NCI-H345 treated with DMSO at 0.1 percent for 48 hours (cell line): ENCODE data around the gene PPME1.

Experiments used
- DNase-seq: peaks from one replicate; lab custom pipeline; 2025; ENCODE audit not compliant: unreplicated experiment; lab: John Stamatoyannopoulos, UW

Gene PPME1

DNA sequence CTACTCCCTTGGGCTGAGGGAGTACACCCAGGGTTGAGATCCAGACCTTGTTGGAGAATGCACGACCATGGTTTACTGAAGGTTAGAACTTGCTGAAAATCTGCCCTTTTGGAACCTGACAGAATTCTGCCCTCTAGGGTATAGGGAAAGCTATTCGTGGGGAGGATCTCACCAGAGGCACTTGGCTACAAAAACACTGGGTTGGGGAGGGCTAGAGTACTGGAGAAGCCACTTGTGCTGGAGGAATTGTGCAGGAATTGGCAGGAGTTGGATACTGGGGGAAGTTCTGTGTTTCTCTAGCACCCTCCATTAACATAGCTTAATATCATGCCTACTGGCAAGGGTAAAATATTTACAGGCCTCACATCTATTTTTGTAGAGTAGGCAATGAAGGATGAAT is 55.8 kb downstream of the PPME1 start:
- DNase-seq, result no peak

DNA sequence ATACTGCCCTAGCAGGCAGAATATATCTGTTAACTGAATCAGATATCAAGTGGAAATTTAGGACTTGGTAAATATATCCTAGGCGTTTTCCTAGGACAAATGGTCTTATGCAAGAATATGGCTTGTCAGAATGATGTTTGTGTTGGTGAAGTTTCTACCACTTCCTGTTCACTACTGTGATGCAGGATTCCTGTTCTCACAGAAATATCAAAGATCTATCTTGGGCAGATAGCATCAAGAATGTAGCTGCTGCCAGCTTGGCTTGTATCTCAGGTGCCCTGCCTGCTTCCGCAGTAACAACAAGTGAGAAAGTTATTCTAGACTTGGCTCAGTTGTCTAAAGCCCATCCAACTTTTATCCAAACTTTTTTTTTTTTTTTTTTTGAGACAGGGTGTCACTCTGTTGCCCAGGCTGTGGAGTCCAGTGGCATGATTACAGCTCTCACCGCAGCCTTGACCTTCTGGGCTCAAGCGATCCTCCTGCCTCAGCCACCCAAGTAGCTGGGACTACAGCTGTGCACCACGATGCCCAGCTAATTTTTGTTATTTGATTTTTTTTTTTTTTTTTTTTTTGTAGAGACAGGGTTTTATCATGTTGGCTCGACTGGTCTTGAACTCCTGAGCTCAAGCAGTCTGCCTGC is 61.3 kb downstream of the PPME1 start:
- no peak for DNase-seq

DNA sequence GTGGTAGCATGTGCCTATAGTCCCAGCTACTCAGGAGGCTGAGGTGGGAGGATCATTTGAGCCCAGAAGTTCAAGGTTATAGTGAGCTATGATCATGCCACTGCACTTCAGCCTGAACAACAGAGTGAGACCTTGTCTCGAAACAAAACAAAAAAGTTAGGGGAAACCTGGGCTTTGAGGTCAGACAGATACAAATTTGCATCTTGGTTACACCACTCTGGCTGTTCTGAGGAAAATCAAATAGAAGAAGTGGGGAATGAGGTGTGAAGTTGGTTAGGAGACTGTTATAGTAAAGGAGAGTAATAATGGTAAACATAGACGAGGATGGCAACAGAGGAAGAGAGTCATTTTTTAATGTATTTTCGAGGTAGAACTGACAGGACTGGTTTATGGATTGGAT is 62.6 kb downstream of the PPME1 start:
- no peak for DNase-seq

DNA sequence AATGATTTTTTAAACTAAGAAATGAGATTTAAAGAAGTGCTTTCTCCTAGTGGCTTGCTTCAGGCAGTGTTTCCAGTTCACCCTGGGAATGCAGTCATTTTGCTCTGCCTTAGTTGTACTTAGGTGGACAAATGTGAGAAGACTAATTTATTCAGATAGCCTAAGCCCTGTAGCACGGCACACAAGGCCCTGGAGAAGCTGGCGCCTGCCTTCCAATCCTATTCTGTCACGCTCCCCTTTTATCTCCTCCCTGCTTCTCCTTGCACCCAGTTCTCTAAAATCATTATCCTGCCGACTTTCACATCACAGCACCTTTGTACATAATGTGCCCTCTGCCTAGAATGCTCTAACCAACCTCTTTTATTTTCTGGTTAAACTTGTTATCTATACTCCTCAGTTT is 64.0 kb downstream of the PPME1 start:
- DNase-seq, result no peak

DNA sequence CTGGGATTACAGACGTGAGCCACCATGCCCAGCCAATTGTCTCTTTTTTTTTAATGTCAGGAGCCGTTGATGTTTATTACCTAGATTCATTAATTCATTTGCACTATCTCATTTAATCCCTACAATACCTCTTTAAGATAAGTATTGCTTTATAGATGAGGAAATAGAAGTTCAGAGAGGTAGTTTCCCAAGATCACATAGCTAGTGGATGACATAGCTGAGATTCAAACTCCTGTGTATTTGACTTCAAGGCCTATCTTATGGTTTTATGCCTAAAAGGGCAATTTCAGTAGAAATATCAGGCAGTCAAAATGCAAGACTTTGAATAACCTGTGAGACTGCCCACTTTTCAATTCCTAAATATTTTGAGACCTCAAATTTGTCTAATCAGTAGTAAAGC is 66.5 kb downstream of the PPME1 start:
- DNase-seq, result no peak

DNA sequence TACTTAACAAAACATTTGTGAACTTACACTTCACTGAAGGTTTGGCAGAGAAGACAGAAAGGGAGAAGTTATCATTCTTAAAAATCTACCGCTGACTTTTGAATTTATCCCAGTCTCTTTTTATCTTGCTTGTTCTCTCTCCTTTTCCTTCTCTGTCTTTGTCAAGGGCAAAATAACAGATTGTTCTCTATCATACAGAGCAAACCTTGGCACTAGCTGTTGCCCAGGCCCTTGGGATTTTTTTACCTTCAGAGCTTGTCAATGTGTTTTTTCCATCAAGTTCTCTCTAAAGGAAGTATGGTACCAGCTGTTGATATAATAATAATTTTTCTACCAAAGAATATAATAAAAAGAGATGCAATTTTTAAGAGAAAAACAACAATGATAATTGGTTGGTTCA is 67.2 kb downstream of the PPME1 start:
- DNase-seq, result no peak

DNA sequence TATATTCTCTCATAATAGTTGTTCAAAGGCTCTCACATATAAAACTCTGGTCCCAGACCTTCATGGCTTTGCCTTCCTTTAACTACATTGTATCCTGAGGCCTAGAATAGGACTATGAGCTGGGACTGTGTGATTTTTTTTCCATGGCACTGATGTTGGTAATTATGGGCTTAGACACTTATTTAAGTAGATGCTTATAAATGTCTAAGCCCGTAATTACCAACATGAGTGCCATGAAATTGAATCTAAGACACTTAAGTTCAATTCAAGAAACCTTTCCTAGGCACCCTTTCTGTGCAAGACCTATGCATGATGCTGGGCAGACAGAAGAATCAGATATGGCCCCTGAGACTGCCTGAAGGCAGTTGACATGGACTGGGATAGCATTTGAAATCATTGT is 77.4 kb downstream of the PPME1 start:
- no peak for DNase-seq

DNA sequence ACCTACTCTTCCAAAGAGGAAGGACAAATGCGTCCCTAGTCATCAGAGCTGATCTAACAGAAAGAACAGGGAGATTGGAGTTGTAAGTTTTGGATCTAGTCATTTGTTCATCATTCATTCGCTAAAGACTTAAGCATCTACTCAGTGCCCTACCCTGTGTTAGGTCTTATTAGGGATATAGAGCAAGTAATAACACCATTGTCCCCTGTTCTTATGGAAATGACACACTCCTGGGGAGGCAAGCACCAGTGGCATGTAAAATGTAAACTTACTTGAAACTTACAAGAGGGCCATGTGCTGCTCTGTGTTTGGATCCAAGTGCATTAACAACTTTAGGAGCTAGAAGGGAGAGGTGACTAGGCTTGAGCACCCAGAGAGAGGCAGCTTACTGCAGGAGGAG is 78.4 kb downstream of the PPME1 start:
- no peak for DNase-seq

DNA sequence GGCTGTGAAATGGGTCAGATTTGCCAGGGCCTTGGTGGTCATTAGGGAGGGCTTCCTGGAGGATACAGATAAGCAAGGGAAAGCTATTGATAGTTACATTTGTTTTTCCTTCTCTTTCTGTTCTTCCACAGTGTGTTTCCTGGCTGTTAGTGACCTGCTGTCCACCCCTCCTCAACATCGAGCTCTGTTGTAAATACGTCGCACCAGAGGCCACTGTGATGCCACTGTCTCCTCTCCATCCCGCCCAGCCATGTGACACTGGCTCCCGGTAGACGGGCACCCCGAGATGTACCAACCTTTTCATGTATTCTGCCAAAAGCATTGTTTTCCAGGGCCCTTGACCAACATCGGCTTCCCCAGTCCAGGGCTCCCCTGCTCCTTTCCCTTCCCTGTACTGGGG is 82.3 kb downstream of the PPME1 start:
- DNase-seq, result no peak

DNA sequence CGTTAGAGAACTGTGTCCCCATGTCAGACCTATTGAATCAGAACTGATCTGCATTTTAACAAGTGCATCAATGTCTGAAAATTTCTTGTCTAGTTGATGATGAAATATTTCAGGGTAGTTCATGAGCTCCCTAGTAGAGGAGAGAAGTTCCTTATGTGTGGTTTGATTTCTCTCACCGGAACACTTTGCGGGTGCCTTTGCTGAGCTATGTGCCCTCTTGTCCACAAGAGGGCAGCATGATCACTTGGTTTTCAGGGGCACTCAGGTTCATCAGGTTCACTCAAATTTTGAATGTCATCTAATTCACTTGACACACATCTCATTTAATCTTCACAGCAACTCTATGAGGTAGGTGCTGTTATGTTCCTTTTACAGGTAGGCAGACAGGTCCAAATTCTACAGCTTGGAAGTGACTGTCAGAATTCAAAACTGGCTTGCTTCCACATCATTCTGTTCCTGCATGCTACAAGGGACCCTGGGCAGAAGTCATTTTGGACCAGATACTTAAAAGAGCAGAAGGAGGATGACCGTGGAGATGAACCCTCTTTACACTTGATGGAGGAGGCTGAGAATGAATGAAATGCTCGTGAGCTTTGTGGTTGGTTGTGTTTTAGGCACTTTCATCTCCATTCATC is 84.8 kb downstream of the PPME1 start:
- peak; percentile 65 for DNase-seq

DNA sequence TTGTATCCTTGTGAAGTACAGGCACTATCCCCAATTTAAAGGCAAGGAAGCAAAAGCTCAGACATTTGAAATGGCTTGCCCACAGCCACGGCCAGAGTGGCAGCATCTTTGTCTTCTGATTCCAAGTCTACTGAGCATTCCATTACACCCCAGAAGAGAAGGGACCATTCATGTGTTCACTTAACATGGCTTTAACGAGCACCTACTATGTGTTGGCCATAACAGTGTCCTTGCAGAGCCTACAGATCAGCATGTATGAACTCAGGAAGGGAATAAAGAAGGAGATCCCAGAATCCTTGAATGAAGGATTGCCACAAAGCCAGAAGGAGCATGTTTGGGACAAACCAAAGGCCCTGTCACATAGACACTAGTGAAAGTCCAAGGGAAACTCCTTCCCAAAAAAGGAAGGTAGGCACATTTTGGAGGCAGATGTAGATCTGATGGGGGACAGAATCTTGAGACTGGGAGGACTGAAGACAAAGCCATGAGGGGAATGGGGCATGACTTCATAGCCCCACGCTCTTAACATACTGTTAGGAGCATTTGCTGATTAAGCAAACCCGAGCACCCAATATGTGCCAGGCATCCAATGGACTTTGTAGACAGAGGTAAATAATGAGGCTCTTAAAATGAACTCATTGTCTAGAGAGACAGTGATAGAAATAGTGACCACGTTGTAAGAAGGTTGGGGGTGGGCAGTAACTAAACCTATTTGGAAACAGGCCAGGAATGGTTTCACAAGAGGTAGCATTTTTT is 85.5 kb downstream of the PPME1 start:
- DNase-seq, result no peak

DNA sequence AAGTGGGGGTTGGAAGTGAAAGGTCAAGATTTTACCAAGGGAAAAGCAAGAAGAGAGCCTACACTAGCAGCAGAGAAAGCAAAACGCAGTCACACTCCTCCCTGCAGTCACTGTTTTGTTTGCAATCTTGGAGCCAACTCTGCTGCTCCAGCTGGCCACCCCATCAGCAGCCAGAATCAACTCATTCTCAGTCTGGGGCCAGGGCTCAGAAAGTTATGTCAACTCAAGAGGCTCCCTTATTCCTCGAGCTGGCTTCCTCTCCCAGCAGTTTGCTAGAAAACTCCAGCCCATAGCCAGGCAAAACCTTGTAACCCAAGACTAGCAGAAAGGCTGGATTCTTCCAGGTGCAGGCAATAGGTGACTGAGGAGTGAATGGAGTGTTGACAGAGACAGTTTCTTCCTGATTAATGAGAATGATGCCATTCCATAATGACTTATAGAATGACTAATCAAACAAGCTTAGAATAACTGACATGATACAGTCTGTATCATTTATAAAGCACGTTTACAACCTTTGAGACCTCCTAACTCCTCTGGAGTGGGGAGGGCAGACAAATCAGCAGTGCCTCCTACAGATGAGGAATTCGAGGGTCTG is 87.0 kb downstream of the PPME1 start:
- no peak for DNase-seq

DNA sequence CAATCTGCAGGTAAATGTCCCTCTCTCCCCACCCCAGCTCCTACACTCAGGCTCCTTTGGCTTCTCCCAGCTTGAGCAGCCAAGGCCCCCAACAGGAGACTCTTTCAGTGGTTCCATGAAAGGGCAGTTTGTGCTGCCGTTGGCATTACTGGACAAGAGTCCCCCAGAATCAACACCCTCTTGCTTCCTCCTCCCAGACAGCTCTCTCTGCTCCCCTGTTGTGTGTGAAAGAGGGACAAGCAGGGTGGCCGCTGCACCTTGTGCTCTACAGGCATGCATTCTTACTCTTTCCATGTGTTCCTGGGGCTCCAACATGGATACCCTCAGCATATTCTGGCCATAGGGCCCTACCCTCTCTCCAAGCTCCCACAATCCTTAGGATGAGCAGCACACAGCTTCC is 91.6 kb downstream of the PPME1 start:
- DNase-seq, result no peak

DNA sequence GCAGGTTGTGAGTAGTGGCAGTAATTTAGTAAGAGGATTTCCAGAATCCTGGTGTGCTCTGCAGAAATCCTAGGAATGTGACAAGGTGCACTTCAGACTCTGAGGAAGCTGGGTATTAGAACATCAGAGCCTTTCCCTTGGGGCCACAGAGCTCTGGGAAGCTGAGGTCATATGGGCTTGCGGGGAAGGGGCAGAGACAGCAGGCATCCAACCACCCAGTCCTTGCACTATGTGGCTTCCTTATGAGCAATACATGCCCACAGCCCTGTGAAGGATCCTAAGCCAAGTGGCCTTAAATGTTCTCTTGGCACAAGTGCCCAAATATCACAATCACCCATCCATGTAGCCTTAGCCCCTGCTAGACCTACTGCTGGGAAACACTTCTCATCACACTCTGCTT is 94.2 kb downstream of the PPME1 start:
- DNase-seq, result no peak

DNA sequence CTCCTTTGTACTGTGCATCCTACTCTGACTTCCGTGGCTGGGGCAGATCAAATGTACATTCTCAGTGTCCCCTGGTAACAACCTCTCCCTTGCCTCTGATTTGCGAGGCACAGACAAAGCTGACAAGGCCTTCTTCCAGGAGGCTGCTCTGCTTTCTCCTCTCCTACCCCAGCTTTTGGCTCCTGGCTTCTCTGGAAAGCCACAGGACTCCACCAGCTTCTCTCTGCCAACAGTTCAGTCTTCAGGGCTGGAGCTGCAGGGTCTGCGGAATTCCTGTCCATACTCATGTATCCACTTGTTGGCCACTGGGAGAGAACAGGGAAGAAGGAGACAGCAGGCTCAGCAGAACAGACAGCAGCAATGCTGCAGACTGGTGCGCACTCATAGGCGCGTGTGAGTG is 95.9 kb downstream of the PPME1 start:
- no peak for DNase-seq

DNA sequence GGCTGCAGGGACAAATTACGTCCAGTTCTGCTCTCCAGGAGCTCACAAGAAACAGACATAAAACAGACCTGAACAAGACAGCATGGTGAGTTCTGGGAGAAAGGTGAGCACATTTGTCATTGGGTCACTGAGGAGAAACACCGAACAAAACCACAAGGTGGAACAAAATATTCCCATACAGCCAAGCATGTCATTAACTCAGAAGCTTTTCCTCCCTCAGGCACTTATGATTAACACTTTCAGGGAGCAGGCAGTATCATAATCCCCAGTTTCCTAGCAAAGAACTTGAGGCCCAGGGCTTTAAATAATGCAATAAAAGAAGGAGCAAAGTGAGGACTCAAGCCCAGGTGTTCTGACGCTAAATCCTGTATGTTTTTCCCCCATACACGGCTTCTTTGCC is 97.4 kb downstream of the PPME1 start:
- no peak for DNase-seq

DNA sequence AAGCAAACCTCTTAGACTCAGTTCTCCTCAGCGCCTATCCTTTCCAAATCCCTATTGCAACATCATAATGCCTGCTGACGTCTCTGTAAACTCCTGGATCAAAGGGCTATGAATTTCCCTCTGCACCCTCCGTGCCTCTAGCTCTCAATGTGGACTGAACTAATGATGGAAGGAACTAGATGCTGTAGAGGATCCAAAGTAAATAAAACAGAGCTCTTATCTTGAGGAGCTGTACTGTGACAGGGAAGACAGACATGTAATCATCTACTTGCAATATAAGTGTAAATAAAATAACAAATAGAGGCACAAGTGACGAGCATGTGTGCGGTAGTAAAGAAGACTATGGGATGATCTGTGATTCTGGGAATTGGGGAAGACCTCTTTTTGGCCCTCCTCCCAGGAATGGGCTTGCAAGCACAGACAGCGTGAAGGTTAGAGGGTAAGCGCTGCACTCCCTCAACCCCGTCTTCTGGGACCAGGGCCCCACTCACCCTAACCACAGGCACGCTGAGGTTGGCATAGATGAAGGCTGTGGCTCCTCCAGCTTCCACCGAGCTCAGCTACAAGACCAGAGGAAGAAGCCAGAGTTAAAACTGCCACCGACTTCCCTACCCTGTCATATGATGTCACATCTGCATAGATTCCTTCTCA is 98.2 kb downstream of the PPME1 start:
- no peak for DNase-seq

DNA sequence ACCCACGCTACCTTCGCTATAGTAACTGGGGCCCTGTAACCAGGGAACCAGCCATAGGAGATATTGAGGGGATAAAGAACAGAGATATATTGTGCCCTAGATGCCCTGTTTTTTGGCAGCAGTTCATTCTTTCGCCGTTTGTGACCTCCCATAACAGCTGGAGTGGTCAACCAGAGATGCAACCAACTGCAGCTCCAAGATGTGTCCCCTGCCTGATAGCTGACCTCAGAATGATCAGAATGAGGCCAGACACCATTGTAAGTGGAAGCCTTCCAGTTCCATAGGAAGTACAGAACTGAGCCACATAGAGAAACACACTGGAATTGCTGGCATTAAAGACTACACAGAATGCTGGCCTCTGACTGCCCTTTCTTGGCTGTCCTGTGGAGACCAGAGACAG is 101.2 kb downstream of the PPME1 start:
- DNase-seq, result no peak

DNA sequence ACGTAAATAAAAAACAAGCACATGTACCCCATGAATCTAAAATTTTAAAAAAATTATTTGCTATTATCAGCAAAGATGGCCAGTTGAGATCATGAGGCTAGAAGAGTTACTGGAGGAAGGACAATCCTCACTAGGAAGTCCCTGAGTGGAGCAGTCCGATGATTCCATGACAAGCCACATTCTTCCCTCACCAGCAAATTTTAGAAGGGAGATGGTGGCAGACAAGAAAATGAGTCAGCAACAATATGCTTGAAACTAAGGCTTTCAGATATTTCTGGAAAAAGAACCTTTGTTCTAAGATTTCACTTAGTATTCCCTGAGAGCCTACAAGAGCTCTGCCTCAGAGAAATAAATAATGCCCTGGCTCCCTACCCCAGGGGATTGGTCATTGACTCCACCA is 105.5 kb downstream of the PPME1 start:
- no peak for DNase-seq

DNA sequence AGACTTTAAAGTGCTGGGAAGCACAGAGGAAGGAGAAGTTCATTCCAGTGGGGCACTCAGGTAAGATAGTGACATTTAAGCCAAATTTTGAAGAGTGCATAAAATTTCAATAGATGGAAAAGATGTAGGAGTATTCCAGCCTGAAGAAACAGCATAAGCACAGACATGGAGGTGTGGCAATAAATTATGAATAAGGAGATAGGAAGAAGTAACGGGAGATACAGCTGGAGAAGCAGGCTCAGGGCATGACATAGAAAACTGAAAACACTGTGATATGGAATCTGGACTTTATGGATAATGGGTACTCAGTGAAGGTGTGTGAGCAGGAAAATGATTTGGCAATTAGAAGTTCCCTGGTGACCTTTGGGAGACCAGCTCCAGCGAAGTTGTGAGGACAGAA is 107.0 kb downstream of the PPME1 start:
- DNase-seq, result no peak

DNA sequence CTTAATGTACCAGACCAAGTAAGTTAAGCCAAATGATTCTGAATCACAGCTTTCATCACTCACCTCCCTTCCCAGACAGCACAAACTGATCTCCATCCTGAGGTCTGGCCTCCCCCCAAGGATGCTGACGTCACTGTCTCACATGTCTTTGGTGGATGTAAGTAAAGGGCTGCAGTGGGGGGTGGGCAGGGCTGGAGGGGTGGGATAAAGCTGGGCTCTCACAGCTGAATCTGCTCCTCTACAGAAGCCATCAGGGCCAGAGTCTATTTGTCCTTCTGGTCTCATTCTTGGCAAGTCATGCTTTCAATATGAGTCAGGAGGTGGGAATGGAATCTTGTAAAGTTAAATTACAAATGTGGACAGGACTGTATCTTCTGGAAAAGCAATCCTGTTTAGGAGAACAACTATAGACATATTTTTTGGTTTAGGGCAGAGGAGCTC is 107.7 kb downstream of the PPME1 start:
- DNase-seq, result no peak

DNA sequence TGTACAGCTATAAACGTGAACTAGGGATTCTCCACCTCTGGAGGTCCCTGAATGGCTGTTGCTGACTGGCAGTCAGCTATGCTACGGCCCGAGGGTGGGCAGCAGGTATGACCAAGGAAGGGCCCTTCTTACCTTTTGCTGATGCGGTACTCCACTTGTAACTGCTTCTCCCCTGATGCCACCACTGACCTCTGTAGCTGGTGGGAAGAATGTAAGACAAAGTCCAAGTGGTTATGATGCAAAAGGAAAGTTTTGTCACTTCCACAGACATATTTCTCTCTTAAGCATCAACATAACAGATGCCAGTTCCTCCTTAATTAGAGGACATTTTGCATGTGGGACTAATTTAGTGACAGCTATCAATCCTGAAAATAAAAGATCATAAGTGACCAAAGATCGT is 108.2 kb downstream of the PPME1 start:
- no peak for DNase-seq
